ENCODE results near the gene TMPRSS9. TPM values are rescaled to one million over a fixed set of nuclear protein-coding genes. Genes with fewer than 3 reads are reported as not detected.

TMPRSS9 gene
- total RNA-seq, 4 donors from 2014 or later = not detected

GRCh38 chr19:2361246-2362045 lies 1.4 kb downstream of the TMPRSS9 start:
- DNase-seq (ENCODE audit: low spot score in 2 of 2) = no peak
- TF ChIP-seq CTCF (IDR thresholded peaks at IDR 0.05) (no peak), POLR2AphosphoS5 (IDR thresholded peaks at IDR 0.05) (no peak), EP300 (IDR thresholded peaks at IDR 0.05) (no peak), POLR2A (IDR thresholded peaks at IDR 0.05) (no peak)
- H3K27me3 ChIP-seq = peaks cover 55% of the 10 kb centered on the region
- 38% methylated on average over 16 of the region's 24 CpGs for WGBS
- no peaks in the 10 kb centered on the region for H3K9me3 ChIP-seq
- no peaks in the 10 kb centered on the region for H3K36me3 ChIP-seq
- H3K4me1 ChIP-seq = peaks cover 13% of the 10 kb centered on the region
- no peak overlapping the region for H3K4me3 ChIP-seq
- no peak overlapping the region for H3K27ac ChIP-seq

GRCh38 chr19:2362046-2362969 lies 2.2 kb downstream of the TMPRSS9 start:
- Histone ChIP-seq H3K36me3 (no peaks in the 10 kb centered on the region), H3K9me3 (no peaks in the 10 kb centered on the region), H3K4me1 (peaks cover 13% of the 10 kb centered on the region), H3K4me3 (no peak overlapping the region), H3K27me3 (peaks cover 55% of the 10 kb centered on the region), H3K27ac (no peak overlapping the region)
- TF ChIP-seq EP300 (IDR thresholded peaks at IDR 0.05) = no peak
- TF ChIP-seq POLR2AphosphoS5 (IDR thresholded peaks at IDR 0.05) = no peak
- no peak for TF ChIP-seq POLR2A (IDR thresholded peaks at IDR 0.05)
- no peak for TF ChIP-seq CTCF (IDR thresholded peaks at IDR 0.05)
- no peak for DNase-seq (ENCODE audit: low spot score in 2 of 2)
- 93% methylated on average over 11 of the region's 11 CpGs for WGBS

GRCh38 chr19:2362970-2363300 lies 2.9 kb downstream of the TMPRSS9 start:
- H3K36me3 ChIP-seq = no peaks in the 10 kb centered on the region
- no peak overlapping the region for H3K4me3 ChIP-seq
- no peaks in the 10 kb centered on the region for H3K9me3 ChIP-seq
- H3K27me3 ChIP-seq = peaks cover 55% of the 10 kb centered on the region
- no peak for DNase-seq (ENCODE audit: low spot score in 2 of 2)
- 78% methylated on average over 15 of the region's 15 CpGs for WGBS
- H3K27ac ChIP-seq = no peak overlapping the region
- H3K4me1 ChIP-seq = peaks cover 13% of the 10 kb centered on the region
- no peak for TF ChIP-seq EP300 (IDR thresholded peaks at IDR 0.05)
- TF ChIP-seq CTCF (IDR thresholded peaks at IDR 0.05) = no peak
- no peak for TF ChIP-seq POLR2A (IDR thresholded peaks at IDR 0.05)
- TF ChIP-seq POLR2AphosphoS5 (IDR thresholded peaks at IDR 0.05) = no peak

- Histone ChIP-seq H3K27me3 (peaks cover 55% of the 10 kb centered on the region), H3K4me1 (peaks cover 13% of the 10 kb centered on the region), H3K27ac (no peak overlapping the region), H3K4me3 (no peak overlapping the region), H3K36me3 (no peaks in the 10 kb centered on the region), H3K9me3 (no peaks in the 10 kb centered on the region)
- no peak for TF ChIP-seq CTCF (IDR thresholded peaks at IDR 0.05)
- TF ChIP-seq POLR2A (IDR thresholded peaks at IDR 0.05) = no peak
- TF ChIP-seq POLR2AphosphoS5 (IDR thresholded peaks at IDR 0.05) = no peak
- no peak for TF ChIP-seq EP300 (IDR thresholded peaks at IDR 0.05)
- DNase-seq (ENCODE audit: low spot score in 2 of 2) = no peak
- WGBS = 65% methylated on average over 17 of the region's 17 CpGs
These were observed 3.4 kb downstream of the TMPRSS9 start for GRCh38 chr19:2363419-2363818.
